UCSD-AML1 (cell line): ENCODE results near the gene FILIP1.

Source experiments
- DNase-seq: peaks from one replicate; lab custom pipeline; 2025; ENCODE audit not compliant: unreplicated experiment; lab: John Stamatoyannopoulos, UW

FILIP1 gene

GRCh38 chr6:75493400-75494064 lies at the start of gene FILIP1:
TSS of gene FILIP1 (minus strand) at chr6:75493800. CDS start at chr6:75414972, 78,828 bp downstream.
- no peak for DNase-seq

- DNase-seq: no peak
These were observed 49.7 kb upstream of the FILIP1 start for GRCh38 chr6:75543311-75543710.

- DNase-seq: no peak
These were observed 45.5 kb upstream of the FILIP1 start for GRCh38 chr6:75539136-75539535.

GRCh38 chr6:75532521-75532920 lies 38.9 kb upstream of the FILIP1 start:
- no peak for DNase-seq

- no peak for DNase-seq
These were observed 37.6 kb upstream of the FILIP1 start for GRCh38 chr6:75531174-75531573.

- no peak for DNase-seq
These were observed 37.1 kb upstream of the FILIP1 start for GRCh38 chr6:75530696-75531095.

- DNase-seq: no peak
These were observed 34.8 kb upstream of the FILIP1 start for GRCh38 chr6:75528423-75528822.

GRCh38 chr6:75526502-75527127 lies 33.0 kb upstream of the FILIP1 start:
- no peak for DNase-seq

GRCh38 chr6:75525682-75526081 lies 32.1 kb upstream of the FILIP1 start:
- no peak for DNase-seq

- no peak for DNase-seq
These were observed 30.8 kb upstream of the FILIP1 start for GRCh38 chr6:75524322-75524972.

GRCh38 chr6:75516757-75517156 lies 23.2 kb upstream of the FILIP1 start:
- DNase-seq: no peak

- no peak for DNase-seq
These were observed 19.0 kb upstream of the FILIP1 start for GRCh38 chr6:75512591-75512990.

GRCh38 chr6:75505424-75505823 lies 11.8 kb upstream of the FILIP1 start:
- no peak for DNase-seq

- DNase-seq: no peak
These were observed 11.0 kb upstream of the FILIP1 start for GRCh38 chr6:75504465-75505222.

- no peak for DNase-seq
These were observed 9.7 kb upstream of the FILIP1 start for GRCh38 chr6:75503291-75503690.

GRCh38 chr6:75502884-75503283 lies 9.3 kb upstream of the FILIP1 start:
- DNase-seq: no peak

- no peak for DNase-seq
These were observed 8.2 kb upstream of the FILIP1 start for GRCh38 chr6:75501756-75502155.

- no peak for DNase-seq
These were observed 6.0 kb upstream of the FILIP1 start for GRCh38 chr6:75499640-75500039.

GRCh38 chr6:75498862-75499261 lies 5.3 kb upstream of the FILIP1 start:
- no peak for DNase-seq

- DNase-seq: no peak
These were observed 4.4 kb upstream of the FILIP1 start for GRCh38 chr6:75497994-75498393.

GRCh38 chr6:75495011-75495410 lies 1.4 kb upstream of the FILIP1 start:
- DNase-seq: no peak

GRCh38 chr6:75494290-75494689 lies 690 bp upstream of the FILIP1 start:
- no peak for DNase-seq
